HEK293T (cell line): ENCODE results near the gene DLG2.

Experiments used
- CTCF ChIA-PET: fragments of 350-600 bp; formaldehyde crosslinking; extraction: SDS; loops from one replicate; lab custom pipeline; 2021; ENCODE audit warnings: antibody characterized with exemption, inconsistent platforms; lab: Yijun Ruan, JAX
- POLR2A ChIA-PET: fragments of 350-600 bp; formaldehyde crosslinking; extraction: SDS; loops from one replicate; lab custom pipeline; 2020; ENCODE audit warnings: antibody characterized with exemption, inconsistent platforms; lab: Yijun Ruan, JAX
- DNase-seq: peaks from one replicate; pipeline ENCODE4 v3.0.0; 2012; ENCODE audit warnings: mixed read lengths; ENCODE audit errors: extremely low spot score
- ARNT ChIP-seq: fragments of 450-650 bp; IDR thresholded peaks from 2 replicates; pipeline ENCODE4 v1.6.1; 2017; ENCODE audit warnings: mild to moderate bottlenecking
- BHLHE40 ChIP-seq: fragments of 450-650 bp; IDR thresholded peaks from 2 replicates; pipeline ENCODE4 v1.6.1; 2016; ENCODE audit warnings: mild to moderate bottlenecking, moderate library complexity, borderline replicate concordance
- CTBP1 ChIP-seq: fragments of 450-650 bp; IDR thresholded peaks from 2 replicates; pipeline ENCODE4 v1.6.1; 2016; ENCODE audit warnings: borderline replicate concordance
- ELF4 ChIP-seq: fragments of 450-650 bp; IDR thresholded peaks from 2 replicates; pipeline ENCODE4 v1.6.1; 2017; ENCODE audit warnings: antibody characterized with exemption
- FOXA1 ChIP-seq: fragments of 450-650 bp; IDR thresholded peaks from 2 replicates; pipeline ENCODE4 v1.6.1; 2016; ENCODE audit warnings: mild to moderate bottlenecking
- FOXK2 ChIP-seq: fragments of 450-650 bp; IDR thresholded peaks from 2 replicates; pipeline ENCODE4 v1.6.1; 2016; ENCODE audit warnings: mild to moderate bottlenecking
- FOXM1 ChIP-seq: fragments of 450-650 bp; IDR thresholded peaks from 2 replicates; pipeline ENCODE4 v1.6.1; 2017; ENCODE audit warnings: mild to moderate bottlenecking, borderline replicate concordance
- HDGF ChIP-seq: fragments of 450-650 bp; IDR thresholded peaks from 2 replicates; pipeline ENCODE4 v1.6.1; 2017; ENCODE audit warnings: antibody characterized with exemption, borderline replicate concordance
- L3MBTL2 ChIP-seq: fragments of 450-650 bp; conservative IDR thresholded peaks from 2 replicates; pipeline ENCODE4 v1.6.1; 2016; ENCODE audit warnings: mild to moderate bottlenecking
- LEF1 ChIP-seq: fragments of 450-650 bp; IDR thresholded peaks from 2 replicates; pipeline ENCODE4 v1.6.1; 2017; ENCODE audit warnings: mild to moderate bottlenecking, borderline replicate concordance
- NFRKB ChIP-seq: fragments of 450-650 bp; IDR thresholded peaks from 2 replicates; pipeline ENCODE4 v1.6.1; 2016; ENCODE audit warnings: mild to moderate bottlenecking, moderate library complexity
- PKNOX1 ChIP-seq: fragments of 450-650 bp; IDR thresholded peaks from 2 replicates; pipeline ENCODE4 v1.6.1; 2016
- SP1 ChIP-seq: fragments of 450-650 bp; IDR thresholded peaks from 2 replicates; pipeline ENCODE4 v1.6.1; 2017
- SUZ12 ChIP-seq: fragments of 450-650 bp; IDR thresholded peaks from 2 replicates; pipeline ENCODE4 v1.6.1; 2016; ENCODE audit warnings: mild to moderate bottlenecking
- TARDBP ChIP-seq: fragments of 450-650 bp; IDR thresholded peaks from 2 replicates; pipeline ENCODE4 v1.6.1; 2016
- ZNF384 ChIP-seq: fragments of 450-650 bp; IDR thresholded peaks from 2 replicates; pipeline ENCODE4 v1.6.1; 2016

The DLG2 gene

GRCh38 chr11:84243629-84244263 is 1383.4 kb downstream of the DLG2 start:
- ChIA-PET CTCF (no interaction called here), POLR2A (no interaction called here)
- TF ChIP-seq ELF4 = no peak
- TF ChIP-seq ZNF384 = no peak
- TF ChIP-seq FOXK2 = no peak
- TF ChIP-seq CTBP1 = no peak
- TF ChIP-seq SP1 = no peak
- no peak for TF ChIP-seq BHLHE40
- no peak for TF ChIP-seq SUZ12
- TF ChIP-seq TARDBP = no peak
- TF ChIP-seq L3MBTL2 = no peak
- TF ChIP-seq HDGF = no peak
- no peak for TF ChIP-seq LEF1
- TF ChIP-seq NFRKB = no peak
- no peak for TF ChIP-seq ARNT
- no peak for TF ChIP-seq FOXA1
- no peak for TF ChIP-seq PKNOX1
- TF ChIP-seq FOXM1 = no peak
- DNase-seq = no peak

GRCh38 chr11:84241343-84242131 is 1385.6 kb downstream of the DLG2 start:
- POLR2A ChIA-PET = no interaction called here
- DNase-seq = no peak
- TF ChIP-seq BHLHE40 (no peak), ZNF384 (no peak), ARNT (no peak), L3MBTL2 (no peak), SP1 (no peak), ELF4 (no peak), FOXK2 (no peak), LEF1 (no peak), HDGF (no peak), FOXM1 (no peak), PKNOX1 (no peak), CTBP1 (no peak), SUZ12 (no peak), FOXA1 (no peak), NFRKB (no peak), TARDBP (no peak)
- CTCF ChIA-PET = interaction anchor here (0.7 kb wide), 1 partner anchor 1304 kb away, joined by 4 read pairs; no protein-coding TSS in a partner anchor

- no peak for DNase-seq
- TF ChIP-seq SUZ12 (no peak), NFRKB (no peak), SP1 (no peak), FOXM1 (no peak), BHLHE40 (no peak), ARNT (no peak), PKNOX1 (no peak), TARDBP (no peak), FOXK2 (no peak), ZNF384 (no peak), LEF1 (no peak)
- ChIA-PET CTCF (no interaction called here), POLR2A (no interaction called here)
Measured at GRCh38 chr11:84240847-84241246, 1386.3 kb downstream of the DLG2 start.

GRCh38 chr11:84236436-84236835 is 1390.7 kb downstream of the DLG2 start:
- CTCF ChIA-PET = no interaction called here
- TF ChIP-seq PKNOX1 (no peak), BHLHE40 (no peak), SP1 (no peak), NFRKB (no peak)
- POLR2A ChIA-PET = no interaction called here

GRCh38 chr11:84234462-84235202 is 1392.5 kb downstream of the DLG2 start:
- TF ChIP-seq LEF1 (no peak), ARNT (no peak), FOXA1 (no peak)
- no peak for DNase-seq
- ChIA-PET CTCF (no interaction called here), POLR2A (no interaction called here)

More at GRCh38 chr11:84236436-84236835, 1390.7 kb downstream of the DLG2 start:
- DNase-seq = no peak
